Activated gamma-delta T cell treated with Interleukin-2 at 50 U/mL for 16 hours (primary cell): Measurements from ENCODE around the gene FAM20B.
A peak's percentile ranks its signal among the peaks of the same experiment; 100 is the strongest.
"Not testable (repeated sequence)": the region's sequence is repeated elsewhere in the genome, so short reads cannot be mapped to it uniquely, and the experiment has no call there.

Experiments used
- DNase-seq: peaks from one replicate; pipeline ENCODE4 v3.0.0-alpha.2; 2020

The FAM20B gene, protein sequence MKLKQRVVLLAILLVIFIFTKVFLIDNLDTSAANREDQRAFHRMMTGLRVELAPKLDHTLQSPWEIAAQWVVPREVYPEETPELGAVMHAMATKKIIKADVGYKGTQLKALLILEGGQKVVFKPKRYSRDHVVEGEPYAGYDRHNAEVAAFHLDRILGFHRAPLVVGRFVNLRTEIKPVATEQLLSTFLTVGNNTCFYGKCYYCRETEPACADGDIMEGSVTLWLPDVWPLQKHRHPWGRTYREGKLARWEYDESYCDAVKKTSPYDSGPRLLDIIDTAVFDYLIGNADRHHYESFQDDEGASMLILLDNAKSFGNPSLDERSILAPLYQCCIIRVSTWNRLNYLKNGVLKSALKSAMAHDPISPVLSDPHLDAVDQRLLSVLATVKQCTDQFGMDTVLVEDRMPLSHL

DNA sequence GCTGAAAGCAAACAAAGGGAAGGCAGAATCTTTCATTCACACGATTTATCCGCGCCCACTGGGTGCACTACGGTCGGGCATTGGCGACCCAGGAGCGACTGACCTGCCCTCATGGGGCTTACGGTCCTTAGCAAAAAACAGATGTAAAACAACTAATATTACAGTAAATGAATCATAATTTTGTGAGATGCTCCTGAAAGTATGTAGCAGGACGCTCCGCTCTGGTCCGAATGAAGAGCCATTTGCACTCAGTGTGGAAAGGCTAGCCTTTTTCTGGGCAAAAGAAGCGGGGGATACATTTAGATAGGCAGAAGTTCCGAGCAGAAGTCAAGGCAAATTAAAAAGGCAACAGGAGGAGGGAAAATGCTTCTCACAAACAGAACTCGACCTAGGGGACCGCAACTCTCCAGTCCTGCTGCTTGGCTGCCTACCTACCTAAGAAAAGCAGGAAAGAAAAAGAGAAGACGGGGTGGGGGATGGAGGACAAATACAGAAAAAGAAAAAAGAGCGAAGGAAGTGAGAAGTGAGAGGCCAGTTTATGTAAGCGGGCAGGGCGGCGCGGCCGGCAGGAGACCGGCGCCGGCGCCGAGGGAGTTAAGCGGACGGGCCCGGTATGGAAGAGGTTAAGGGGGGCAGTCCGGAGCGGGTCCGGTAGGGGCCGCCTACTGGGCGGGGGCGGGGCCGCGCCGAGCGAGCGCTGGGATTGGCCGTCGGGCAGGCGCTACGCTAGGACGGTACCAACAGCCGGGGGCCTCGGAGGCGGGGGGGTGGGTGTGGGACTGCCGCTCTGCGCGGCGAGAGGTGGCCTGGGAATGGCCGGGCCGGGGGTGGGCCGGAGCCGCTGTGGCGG, at the start of gene FAM20B:
FAM20B (plus strand) TSS at position 770 of the 850 bp plus-strand sequence. CDS start 17,954 bp downstream, outside the sequence.
- peak; percentile 92 for DNase-seq

DNA sequence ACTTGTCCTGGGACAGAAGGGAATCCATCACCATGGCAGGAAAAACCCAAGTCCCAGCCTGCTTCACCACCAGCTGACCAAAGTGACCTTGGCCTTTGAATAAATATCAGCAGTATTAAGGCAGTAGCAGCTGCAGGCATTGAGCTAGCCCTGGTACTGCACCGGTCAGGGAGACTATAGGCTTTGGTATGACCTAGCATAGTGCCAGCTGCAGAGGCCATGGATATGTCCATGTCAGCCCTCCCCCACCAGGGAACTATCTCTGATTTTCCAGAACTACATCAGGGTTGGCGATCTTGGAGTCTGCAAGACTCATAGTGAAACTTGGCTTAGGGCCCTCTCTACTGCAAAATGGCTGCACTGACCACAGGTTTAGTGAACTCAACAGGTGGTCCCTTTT, 49.2 kb upstream of the FAM20B start:
- no peak for DNase-seq

DNA sequence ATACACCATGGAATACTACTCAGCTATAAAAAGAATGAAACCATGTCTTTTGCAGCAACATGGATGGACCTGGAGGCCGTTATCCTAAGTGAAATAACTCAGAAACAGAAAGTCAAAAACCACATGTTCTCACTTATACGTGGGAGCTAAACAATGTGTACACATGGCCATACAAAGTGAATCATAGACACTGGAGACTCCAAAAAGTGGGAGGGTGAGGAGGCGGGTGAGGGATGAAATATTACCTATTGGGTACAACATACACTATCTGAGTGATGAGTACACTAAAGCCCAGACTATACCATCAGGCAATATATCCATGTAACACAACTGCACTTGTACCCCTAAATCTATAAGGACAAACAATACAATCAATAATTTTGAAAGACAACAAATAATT, 39.5 kb upstream of the FAM20B start:
- DNase-seq, result no peak

DNA sequence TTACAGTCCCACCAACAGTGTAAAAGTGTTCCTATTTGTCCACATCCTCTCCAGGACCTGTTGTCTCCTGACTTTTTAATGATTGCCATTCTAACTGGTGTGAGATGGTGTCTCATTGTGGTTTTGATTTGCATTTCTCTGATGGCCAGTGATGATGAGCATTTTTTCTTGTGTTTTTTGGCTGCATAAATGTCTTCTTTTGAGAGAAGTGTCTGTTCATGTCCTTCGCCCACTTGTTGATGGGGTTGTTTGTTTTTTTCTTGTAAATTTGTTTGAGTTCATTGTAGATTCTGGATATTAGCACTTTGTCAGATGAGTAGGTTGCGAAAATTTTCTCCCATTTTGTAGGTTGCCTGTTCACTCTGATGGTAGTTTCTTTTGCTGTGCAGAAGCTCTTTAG, 37.5 kb upstream of the FAM20B start:
- not testable (repeated sequence) for DNase-seq

DNA sequence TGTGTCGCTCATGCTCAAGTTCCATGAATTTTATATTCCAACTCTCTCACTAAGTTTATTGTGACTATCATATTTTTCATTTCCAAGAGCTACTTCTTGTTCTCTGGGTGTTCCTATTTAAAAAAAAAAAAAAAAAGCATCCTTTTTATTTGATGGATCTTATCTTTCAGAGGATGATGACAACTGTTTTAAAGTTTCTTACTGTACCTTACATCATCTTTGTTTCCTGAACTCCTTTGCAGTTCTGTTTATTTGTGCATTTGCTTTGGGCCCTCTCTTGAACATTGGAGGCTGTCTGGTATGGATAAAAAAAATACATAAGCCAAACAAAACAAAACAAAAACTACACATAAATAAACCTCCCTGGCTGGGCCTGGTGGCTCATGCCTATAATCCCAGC, 32.1 kb upstream of the FAM20B start:
- no peak for DNase-seq

DNA sequence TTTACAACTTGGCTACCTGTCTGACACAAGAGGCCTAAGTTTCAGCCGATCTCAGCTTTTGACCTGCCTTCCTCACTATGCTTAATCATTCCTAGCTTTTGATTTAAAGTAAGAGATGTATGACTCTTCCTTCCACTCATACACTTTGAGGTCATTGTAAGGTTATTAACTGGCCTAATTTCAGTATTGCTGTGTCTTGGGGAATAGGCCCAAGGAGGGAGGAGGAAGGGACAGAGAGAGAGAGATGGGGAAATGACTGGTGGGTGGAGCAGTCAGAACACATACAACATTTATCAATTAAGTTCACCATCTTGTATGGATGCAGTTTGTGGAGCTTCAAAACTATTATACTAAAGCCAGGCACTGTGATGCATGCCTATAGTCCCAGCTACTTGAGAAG, 28.3 kb upstream of the FAM20B start:
- DNase-seq, result no peak

DNA sequence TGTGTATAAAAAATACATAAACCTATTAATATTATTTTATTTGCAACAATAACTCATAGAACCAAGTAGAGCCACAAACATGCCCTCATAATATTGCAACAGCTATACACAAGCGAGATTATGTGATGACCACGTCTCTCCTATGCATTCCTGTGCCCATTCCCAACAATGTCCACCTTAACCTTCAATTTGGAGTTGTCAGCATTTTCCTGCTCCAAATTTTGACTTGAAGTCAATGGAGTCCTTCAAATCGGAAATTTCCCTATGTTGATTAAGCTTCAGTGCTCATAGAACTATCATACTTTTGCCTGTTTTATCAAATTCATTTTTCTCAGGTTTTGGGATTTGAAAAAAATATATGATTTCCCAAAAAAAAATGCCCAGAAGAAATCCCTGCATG, 27.4 kb upstream of the FAM20B start:
- DNase-seq, result no peak

DNA sequence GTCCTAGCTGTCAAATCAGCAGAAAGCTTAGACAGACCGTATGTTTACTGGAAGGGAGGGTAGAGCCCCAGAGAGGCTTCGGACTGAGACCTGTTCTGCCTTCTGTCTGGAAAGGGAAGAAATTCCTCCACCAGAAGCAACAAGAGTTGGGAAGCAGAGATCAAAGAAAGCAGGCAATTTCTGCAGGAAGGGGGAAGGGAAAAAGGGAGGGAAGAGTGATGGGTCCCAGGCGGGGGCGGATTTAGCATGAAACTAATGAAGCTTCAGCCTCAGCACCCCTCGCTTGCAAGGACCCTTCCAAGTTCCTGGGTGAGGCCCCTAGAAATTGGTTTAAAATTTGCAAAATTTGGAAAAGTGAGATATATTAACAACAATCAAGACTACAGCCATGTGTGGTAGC, 26.6 kb upstream of the FAM20B start:
- DNase-seq, result no peak

DNA sequence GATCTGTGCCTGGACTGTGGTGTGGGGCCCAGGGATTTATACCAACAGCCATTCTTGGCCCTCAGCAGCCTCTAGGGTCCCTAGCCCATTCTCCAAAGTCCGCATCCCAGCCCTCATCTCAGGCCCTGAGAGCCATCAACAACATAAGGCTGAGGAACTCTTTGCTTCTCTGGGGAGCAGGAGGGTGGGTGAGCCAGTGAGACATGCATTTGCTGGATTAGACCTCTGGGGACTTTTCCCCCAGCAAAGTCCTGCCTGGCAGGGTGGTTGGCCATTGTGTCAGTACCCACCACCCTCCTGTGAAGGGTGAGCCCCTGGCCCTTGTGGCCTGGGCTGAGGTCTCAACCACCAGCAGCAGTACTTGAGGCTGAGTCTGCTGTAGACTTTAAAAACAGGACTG, 24.2 kb upstream of the FAM20B start:
- DNase-seq, result no peak

DNA sequence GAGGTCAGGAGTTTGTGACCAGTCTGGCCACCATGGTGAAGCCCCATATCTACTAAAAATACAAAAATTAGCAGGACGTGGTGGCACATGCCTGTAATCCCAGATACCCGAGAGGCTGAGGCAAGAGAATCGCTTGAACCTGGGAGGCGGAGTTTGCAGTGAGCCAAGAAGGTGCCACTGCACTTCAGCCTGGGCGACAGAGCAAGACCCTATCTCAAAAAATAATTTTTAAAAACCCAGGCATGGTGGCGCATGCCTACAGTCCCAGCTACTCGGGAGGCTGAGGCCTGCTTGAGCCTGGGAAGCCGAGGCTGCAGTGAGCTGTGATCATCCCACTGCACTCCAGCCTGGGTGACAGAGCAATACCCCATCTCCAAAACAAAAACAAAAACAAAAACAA, 23.6 kb upstream of the FAM20B start:
- not testable (repeated sequence) for DNase-seq

DNA sequence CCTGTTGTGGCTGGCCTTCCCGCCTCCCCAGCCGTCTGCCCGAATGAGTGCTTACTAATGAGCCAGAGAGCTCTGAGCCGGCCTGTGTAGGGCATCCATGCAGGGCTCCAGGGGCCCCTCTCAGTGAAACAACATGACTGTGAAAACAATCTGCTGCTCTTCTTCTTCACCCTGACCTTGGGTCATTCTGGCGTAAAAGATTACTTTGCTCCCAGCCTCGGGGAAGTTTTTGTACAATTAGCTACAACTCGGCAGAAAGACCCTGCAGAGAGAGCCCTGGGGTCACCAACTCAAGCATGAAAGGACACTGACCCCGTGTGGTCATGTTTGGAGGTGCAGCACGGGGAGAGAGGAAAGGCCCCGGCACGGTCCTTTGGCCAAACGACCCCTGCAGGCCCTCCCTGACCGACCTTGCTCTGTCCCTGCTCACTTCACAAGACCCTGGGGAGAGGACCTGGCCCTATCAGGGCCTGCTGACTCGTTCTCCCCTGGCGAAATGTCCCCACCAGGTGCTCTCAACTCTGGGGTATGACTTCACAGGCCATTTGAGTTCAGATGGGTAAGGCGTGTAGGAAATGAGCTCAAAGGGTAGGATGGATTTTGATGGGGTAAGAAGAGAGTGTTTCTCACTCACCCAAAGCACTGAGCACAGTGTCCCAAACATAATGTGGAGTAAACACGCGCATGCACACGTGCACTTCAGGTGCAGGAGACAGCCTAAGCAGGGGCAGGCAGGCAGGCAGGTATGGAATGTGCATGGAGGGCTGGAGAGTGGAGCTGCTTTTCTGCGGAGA, 22.9 kb upstream of the FAM20B start:
- peak; percentile 72 for DNase-seq

DNA sequence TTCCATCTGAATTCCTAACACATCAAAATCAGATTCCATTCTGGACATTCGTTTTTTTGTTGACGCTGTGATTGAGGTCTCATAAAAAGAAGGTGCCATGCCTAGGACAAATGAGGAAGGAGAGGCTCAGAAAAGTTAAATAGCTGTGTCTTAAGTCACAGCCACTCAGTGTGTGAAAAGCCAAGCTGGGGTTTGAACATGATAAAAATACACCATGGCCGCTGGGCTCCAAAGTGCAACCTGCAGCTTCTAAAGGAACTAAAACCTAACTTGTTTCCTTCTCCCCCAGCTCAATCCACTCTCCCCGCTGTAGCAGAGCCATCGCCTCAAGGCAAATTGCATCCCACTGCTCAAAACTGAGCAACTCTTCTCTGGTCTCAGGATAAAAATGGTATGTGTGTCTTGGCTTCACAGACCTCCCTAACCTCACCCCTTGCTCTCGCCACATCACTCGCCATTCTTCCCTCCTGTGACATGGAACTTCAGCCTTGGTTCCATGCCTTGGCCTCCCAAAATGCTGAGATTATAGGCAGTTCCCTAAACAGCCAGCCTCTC, 22.1 kb upstream of the FAM20B start:
- no peak for DNase-seq

DNA sequence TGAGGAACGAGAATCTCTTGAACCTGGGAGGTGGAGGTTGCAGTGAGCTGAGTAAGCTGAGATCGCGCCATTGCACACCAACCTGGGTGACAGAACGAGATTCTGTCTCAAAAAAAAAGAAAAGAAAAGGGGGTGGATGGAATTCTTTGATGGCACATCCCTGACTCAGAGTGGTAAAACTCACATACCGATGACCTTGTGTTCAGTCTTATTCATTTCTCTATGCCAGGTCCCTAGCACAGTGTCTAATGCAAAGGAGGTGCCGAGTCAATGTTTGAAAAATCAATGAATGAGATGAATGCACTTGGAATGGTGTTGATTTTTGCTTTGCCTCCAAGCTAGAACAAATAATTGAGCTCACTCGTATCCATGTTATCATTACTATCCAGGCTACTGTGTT, 18.5 kb upstream of the FAM20B start:
- DNase-seq, result no peak

DNA sequence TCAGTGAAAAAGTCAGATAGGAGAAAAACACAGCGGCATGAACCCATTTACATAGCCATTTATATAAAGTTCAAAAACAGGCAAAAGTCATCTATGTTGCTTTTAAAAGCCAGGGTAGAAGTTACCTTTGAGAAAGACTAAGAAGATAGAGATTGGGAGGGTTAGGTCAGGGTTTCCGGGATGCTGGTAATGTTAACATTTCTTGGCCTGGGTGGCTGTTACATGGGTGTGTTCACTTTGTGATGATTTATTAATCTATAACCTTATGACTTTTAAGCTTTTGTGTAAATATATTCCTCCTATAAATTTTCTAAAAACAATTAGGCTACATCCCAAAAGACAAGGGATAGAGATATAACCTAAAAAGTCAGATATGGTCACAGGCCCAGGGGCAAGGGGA, 15.0 kb upstream of the FAM20B start:
- DNase-seq, result no peak

DNA sequence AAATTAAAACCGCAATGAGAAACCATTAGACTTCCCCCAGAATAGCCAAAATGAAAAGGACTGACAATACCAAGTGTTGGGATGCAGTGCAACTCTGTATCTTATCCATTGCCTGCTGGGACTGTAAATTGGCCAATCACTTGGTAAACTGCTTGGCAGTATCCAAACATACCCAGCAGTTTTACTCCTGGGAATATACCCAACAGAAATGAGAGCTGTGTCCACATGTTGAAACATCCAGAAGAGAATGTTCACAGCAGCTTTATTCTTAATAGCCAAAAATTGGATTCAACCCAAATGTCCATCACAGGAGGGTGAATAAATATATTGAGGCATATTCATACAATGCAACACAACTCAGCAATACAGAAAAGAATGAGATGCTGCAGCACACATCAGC, 13.7 kb upstream of the FAM20B start:
- DNase-seq, result no peak

DNA sequence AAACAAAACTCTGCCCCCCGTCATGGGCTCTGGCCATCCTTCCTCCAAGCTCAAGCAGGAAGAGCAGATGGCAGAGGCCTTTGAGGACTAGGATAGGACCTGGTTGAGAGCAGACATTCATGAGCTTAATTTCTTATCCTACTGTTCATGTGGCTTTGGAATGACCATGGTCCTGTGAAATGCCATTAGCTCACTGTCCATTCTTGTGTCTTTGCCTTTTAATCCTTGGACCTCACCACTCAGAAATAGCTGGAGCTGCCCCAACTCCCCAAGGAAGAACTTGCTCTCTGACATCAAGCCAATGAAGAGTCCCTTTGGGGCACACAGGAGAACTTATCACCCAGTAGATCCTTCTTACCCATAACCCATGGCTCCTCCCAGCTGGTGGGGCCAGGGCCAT, 11.6 kb upstream of the FAM20B start:
- DNase-seq, result no peak

DNA sequence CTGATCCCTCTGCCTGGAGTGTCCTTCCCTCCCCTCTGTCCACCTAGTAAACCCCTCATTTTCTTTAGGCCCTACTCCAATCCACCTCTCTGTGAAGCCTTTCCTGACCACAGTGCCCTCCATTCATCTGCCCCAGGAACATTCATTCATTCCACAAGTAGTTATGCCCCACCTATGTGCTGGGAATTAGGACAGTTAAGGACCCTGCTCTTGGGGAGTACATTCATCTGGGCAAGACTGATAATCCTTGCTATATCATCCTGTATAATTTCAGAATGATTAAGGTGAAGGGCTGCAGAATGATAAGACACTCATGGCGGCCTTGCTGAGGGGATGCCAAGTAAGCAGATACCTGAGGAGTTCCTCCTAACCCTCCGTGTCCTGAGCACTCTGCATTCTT, 10.3 kb upstream of the FAM20B start:
- DNase-seq, result no peak

DNA sequence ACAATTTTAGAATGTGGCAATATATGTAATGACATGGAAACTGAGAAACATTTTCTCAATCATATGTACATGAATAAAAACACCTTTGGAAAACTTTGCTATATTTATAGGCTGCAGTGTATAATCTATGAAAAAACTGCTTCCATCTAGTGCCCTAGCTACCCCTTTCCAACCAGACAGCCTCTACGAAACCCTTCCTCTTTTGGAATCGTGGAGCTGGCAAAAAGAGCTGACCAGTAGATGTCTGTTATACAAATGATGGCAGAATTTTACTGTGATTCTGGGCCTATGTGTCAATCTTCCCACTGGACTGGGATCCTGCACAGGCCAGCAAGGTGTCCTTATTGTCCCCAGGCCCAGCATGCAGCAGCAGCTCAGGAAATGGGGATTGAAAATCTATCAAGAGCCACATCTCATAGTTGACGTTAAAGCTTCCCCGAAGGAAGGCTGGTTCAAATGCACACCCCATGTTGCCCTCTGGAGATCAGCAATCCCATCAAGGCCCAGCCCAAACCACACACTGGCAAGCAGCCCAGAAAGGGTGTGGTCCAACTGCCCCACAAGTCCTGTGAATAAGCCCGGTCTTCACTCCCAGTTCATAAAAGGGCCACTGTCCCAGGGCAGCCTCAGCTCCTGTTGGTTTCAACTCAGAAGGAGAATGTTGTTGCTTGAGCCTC, 8.8 kb upstream of the FAM20B start:
- no peak for DNase-seq

DNA sequence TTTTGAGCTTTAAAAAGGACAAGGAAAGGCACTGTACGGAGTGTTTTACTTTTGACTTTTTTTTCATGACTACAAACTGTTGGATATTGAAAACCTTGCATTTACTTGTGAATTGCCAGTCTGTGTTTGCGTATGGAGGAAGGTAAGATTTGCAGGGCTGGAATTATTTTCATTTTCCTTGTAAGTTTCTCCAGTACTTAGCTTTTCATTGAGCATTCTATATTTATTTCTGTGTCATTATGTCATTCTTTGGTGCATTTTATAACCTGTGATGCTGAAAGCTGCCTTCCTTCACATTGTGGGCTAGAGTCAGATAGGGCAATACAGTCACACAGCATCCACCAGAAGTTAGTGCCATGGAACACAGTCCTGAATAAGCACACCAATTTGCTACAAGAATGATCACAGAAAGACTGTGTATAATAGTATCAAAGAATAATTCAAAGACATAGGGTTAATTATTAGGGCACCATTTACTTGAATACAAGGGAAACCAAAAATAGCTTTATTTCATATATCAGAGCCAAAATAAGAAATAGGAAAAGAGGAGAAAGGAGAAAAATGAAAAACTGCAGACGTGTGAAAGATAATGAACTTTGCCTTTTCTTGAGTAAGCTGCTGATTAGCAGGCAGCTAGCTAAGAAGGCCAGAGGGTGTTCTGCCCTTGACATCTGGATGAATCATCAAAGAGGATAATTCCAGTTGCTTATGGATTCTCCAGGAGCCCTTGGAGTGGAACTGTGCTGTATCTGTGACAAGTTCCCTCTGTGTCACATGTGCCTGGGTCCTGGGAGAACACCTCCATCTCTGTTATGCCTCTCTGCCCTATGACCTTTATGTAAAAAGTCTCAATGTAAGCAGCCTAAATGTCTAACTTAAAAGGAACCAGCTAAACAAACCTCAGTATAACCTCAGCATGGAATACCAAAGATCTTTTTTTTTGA, 8.0 kb upstream of the FAM20B start:
- no peak for DNase-seq

DNA sequence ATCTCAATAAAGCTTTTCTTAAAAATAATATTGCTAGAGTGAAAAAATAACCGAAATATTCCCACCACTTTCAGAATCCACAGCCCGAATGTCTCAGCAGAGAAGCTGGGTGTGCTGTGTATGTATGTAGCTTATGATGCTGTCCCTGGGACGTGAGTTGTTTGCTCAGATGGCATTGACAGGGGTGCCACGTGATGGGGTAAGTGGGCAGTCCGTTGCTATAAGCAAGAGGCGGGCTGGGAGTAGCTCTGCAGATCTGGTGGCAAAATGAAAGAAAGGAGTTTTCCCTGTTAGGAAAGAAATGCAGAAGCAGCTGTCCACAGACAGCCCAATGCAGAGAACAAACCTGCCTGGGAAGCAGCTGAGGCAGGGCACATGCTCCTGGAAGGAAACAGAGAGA, 3.8 kb upstream of the FAM20B start:
- no peak for DNase-seq

DNA sequence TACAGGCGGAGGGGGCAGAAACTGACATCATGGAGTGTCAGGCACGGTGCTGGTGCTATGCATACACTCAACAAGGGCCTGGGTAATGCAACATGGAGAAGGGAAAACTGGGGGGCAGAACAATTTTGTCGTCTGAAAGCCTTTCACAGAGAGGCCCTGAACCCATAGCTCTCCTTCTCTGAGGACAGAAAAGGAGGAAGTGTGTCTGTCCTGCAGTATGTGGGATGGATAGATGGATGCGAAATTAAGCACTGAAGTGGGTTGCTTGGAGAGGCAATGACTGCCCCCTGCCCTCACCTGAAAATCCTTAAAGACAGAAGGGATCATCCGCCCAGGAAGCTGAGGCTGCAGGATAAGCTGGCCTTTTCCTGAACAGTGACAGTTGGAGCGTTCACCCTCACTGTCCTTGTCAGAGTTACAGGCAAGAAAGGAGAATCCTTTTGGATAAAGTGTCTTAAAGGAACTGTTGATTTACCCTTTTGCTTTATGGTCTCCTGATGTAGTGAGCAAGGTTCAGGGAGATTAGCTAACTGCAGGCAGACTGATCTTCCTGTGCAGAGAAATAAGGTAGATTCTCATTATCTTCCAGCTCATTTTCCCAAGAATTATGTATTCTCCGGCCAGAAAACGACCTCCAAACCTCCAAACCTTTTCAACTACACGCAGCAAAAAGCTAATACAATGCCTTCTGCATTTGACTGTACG, 1.6 kb upstream of the FAM20B start:
- DNase-seq, result no peak
